ENCODE results near the gene SIT1.
A peak's percentile ranks its signal among the peaks of the same experiment; 100 is the strongest.

The SIT1 gene

DNA sequence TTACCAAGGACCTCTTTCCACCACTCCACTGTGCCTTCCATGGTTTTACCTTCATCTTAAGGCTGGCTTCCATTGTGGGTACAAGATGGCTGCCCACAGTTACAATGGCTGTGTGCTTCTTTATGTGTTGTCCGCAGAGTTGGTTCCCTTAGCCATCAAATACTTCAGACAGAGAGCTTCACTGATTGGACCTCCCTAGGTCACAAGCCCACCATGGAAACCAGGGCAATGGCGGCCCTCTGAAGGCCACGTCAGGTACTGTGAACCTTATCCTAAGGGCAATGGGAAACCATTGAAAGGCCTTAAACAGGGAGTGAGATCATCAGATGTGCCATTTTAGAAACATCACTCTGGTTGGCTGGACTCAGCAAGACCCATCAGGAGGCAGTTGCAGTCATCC is 17.2 kb upstream of the SIT1 start:
- no peaks in the 10 kb centered on the region for H3K27me3 ChIP-seq (replicated peaks; ENCODE audit: control insufficient read depth, insufficient read depth, low read length)
- no peak overlapping the region for H3K4me3 ChIP-seq (ENCODE audit: low read length)
- DNase-seq (ENCODE audit: low read depth) = no peak
- no peak overlapping the region for H3K9ac ChIP-seq (ENCODE audit: low read length)
- peaks cover 7% of the 10 kb centered on the region for H3K4me1 ChIP-seq (ENCODE audit: control insufficient read depth, insufficient read depth, low read length)
- no peaks in the 10 kb centered on the region for H3K36me3 ChIP-seq (ENCODE audit: control insufficient read depth, insufficient read depth, low read length, severe bottlenecking)
- H3K9me3 ChIP-seq (ENCODE audit: control insufficient read depth, low read length) = no peaks in the 10 kb centered on the region

DNA sequence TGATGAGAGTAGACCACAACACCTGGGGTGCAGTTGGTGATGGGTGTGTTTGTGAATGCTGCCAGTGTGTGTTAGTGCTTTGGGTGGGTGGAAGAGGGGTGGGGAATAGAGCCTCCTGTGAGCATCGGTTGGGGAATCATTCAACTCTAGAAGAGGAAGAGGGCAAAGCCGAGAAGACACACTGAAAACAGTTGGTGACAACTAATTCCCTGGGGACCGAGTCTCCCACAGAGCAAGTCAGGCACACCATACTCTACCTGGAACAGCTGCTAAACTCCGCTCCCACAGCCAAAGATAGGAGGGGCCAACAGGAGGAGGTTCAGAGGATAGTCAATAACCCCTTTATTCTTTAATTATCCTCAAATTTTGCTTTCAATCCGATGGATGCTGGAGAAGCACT is 15.8 kb upstream of the SIT1 start:
- H3K9ac ChIP-seq (ENCODE audit: low read length) = no peak overlapping the region
- H3K4me1 ChIP-seq (ENCODE audit: control insufficient read depth, insufficient read depth, low read length) = peaks cover 11% of the 10 kb centered on the region
- peaks cover 4% of the 10 kb centered on the region for H3K36me3 ChIP-seq (ENCODE audit: control insufficient read depth, insufficient read depth, low read length, severe bottlenecking)
- no peak for DNase-seq (ENCODE audit: low read depth)
- H3K27me3 ChIP-seq (replicated peaks; ENCODE audit: control insufficient read depth, insufficient read depth, low read length) = no peaks in the 10 kb centered on the region
- H3K9me3 ChIP-seq (ENCODE audit: control insufficient read depth, low read length) = no peaks in the 10 kb centered on the region
- H3K4me3 ChIP-seq (ENCODE audit: low read length) = no peak overlapping the region

DNA sequence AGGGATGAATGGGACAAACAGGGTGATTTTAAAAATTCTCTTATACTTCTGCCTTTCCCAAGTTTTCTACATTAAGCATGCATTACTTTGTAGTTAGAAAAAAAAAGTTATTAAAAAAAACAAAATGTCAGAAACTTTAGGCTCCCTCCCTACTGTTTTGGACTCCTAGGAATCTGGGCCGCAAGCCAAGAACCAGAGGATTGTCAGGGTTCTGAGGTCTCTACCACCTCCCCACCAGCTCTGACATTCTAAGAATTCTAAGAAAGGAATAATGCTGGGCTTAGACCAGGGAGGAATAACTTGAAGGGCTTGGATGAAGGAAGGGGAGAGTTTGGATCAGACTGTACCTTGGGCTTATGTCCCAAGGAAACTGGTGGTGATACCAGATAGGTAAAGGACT is 15.3 kb upstream of the SIT1 start:
- no peaks in the 10 kb centered on the region for H3K9me3 ChIP-seq (ENCODE audit: control insufficient read depth, low read length)
- H3K36me3 ChIP-seq (ENCODE audit: control insufficient read depth, insufficient read depth, low read length, severe bottlenecking) = peaks cover 9% of the 10 kb centered on the region
- no peak overlapping the region for H3K4me3 ChIP-seq (ENCODE audit: low read length)
- peaks cover 17% of the 10 kb centered on the region for H3K4me1 ChIP-seq (ENCODE audit: control insufficient read depth, insufficient read depth, low read length)
- no peaks in the 10 kb centered on the region for H3K27me3 ChIP-seq (replicated peaks; ENCODE audit: control insufficient read depth, insufficient read depth, low read length)
- no peak overlapping the region for H3K9ac ChIP-seq (ENCODE audit: low read length)
- DNase-seq (ENCODE audit: low read depth) = no peak

DNA sequence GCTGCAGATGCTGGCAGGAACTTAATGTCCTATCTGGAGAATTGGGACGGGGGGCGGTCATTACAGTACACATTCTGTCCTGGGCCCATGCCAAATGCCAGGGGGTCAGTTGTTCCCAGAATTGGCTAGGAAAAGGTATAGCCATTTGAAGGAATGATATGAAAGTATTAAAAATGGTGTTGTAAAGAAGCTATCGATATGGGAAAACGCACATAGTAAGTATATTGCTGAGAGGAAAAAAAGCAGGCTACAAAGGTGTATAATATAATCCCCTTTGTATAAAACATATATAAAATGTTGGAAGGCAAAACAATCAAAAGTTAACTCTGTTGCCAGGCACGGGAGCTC is 14.7 kb upstream of the SIT1 start:
- no peak for DNase-seq (ENCODE audit: low read depth)
- H3K9me3 ChIP-seq (ENCODE audit: control insufficient read depth, low read length) = no peaks in the 10 kb centered on the region
- peak overlapping the region; percentile 85 for H3K9ac ChIP-seq (ENCODE audit: low read length)
- H3K27me3 ChIP-seq (replicated peaks; ENCODE audit: control insufficient read depth, insufficient read depth, low read length) = no peaks in the 10 kb centered on the region
- peak overlapping the region; percentile 86 for H3K4me3 ChIP-seq (ENCODE audit: low read length)
- H3K4me1 ChIP-seq (ENCODE audit: control insufficient read depth, insufficient read depth, low read length) = peaks cover 23% of the 10 kb centered on the region
- H3K36me3 ChIP-seq (ENCODE audit: control insufficient read depth, insufficient read depth, low read length, severe bottlenecking) = peaks cover 15% of the 10 kb centered on the region

DNA sequence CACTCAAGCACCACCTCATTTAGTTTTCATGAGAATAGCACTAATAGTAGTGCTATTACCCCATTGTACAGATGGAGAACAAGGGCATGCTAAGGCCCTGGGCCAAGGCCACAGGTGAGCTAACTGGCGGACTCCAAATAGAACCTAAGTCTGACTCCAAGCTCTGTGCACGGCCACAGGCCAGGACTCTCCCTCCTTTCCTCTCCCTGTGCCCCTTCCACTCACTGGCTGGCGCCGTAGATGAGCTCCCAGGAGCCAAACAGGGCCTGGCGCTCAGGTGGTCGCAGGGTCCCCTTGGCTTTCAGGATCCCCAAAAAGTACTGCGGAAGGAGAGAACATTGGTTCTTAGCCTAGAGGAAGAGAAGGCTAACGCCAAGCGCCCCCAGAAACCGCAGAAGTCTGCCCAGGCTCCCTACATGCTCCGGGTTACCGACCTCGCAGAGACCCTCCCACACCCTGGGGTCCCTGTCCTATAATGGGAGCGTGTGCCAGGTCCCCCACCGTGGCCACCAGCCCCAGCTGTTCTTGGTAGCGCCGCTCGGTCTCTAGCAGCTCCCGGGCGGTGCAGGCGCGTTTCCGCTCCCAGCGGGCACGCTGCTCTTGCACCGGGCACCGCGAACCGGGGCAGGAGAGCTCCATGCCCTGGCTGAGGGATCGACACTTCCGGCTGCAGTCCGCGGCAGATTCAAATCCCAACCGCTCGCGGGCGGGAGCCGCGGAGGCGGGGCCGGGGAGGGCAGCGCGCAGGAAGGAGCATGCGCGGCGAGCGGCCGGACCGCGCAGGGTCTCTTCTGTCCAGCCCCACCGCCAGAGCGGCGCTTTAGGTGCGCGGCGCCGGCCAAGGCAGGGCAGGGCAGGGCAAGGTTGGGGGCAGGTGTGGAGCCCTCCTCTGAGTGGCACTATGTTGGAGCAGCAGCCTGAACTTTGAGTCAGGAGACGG is 14.1 kb upstream of the SIT1 start, which contains the start of gene ARHGEF39:
Gene ARHGEF39, minus strand, starts transcription at position 665 of the 940 bp plus-strand sequence. Its CDS starts 26 bp downstream, at position 639.
- Histone ChIP-seq H3K9ac (ENCODE audit: low read length) (peak within 1 kb of the TSS; percentile 85), H3K9me3 (ENCODE audit: control insufficient read depth, low read length) (no peaks in the 10 kb centered on the region), H3K4me1 (ENCODE audit: control insufficient read depth, insufficient read depth, low read length) (peaks cover 29% of the 10 kb centered on the region), H3K4me3 (ENCODE audit: low read length) (peak within 1 kb of the TSS; percentile 86), H3K27me3 (replicated peaks; ENCODE audit: control insufficient read depth, insufficient read depth, low read length) (no peaks in the 10 kb centered on the region), H3K36me3 (ENCODE audit: control insufficient read depth, insufficient read depth, low read length, severe bottlenecking) (peaks cover 20% of the 10 kb centered on the region)
- DNase-seq (ENCODE audit: low read depth) = peak; percentile 93

DNA sequence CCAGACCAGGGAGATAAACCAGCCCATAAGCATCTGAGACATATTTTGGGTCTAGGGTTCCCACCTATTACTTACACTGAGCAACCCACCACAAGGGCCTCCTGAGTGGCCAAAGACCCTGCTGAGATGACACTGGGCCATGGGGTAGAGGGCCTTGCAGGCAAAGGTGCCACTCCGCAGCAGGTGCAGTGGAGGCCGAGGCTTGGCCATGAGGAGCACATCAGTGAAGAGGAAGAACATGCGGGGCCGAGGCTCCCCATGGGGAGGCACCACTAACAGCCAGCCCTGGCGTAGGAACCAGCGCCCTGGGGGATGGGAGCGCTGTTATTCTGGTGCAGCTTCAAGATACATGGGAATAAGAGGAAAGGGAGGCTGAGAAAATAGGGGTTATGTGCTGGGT is 11.7 kb upstream of the SIT1 start:
- H3K9me3 ChIP-seq (ENCODE audit: control insufficient read depth, low read length) = no peaks in the 10 kb centered on the region
- no peak for DNase-seq (ENCODE audit: low read depth)
- no peak overlapping the region for H3K9ac ChIP-seq (ENCODE audit: low read length)
- H3K27me3 ChIP-seq (replicated peaks; ENCODE audit: control insufficient read depth, insufficient read depth, low read length) = no peaks in the 10 kb centered on the region
- H3K36me3 ChIP-seq (ENCODE audit: control insufficient read depth, insufficient read depth, low read length, severe bottlenecking) = peaks cover 20% of the 10 kb centered on the region
- peaks cover 35% of the 10 kb centered on the region for H3K4me1 ChIP-seq (ENCODE audit: control insufficient read depth, insufficient read depth, low read length)
- H3K4me3 ChIP-seq (ENCODE audit: low read length) = no peak overlapping the region

DNA sequence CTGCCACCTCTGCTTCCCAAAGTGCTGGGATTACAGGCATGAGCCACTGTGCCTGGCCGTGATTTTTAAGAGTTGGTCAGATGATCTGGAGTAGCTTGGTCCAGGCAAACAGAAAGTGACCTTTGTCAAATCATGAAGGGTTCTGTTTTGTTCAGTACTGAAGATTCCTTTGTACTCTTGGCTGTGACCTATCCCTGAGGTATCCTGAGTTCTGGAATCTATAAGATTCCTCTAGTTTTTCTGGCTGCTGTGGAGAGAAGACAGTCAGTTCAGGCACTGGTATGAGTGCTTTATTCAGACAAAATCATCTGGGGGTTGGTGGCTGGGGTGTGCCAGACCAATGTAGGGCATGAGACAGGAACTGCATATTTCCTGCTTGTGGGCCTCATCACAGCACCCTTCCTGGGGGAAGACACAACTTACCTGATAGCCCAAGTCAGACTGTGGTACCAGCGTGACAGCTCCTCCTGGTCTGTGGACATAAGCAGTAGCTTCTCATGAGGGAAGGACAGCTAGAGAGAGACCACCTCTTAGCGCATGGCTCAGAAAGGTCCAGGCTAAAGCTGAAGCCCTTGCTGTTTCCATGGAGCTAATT is 11.1 kb upstream of the SIT1 start:
- no peak overlapping the region for H3K4me3 ChIP-seq (ENCODE audit: low read length)
- peaks cover 40% of the 10 kb centered on the region for H3K4me1 ChIP-seq (ENCODE audit: control insufficient read depth, insufficient read depth, low read length)

DNA sequence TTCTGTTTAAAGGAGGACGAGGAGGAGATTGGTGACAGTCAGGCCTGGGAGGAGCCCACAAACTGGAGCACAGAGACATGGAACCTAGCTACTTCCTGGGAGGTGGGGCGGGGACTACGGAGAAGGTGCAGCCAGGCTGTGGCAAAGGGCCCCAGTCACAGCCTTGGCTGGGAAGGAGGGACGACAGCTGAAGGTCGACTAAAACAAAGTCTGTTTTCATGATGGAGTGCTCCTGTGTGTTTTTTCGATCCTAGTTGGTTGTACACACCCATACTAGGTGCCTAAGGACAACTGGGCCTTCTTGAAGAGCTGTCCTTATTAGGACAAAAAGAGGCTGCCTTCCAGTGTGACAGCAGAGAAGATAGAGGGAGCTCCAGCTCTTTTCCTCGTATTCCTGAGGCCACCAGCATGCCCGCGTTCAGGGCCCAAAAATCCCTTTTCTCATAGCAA is 10.3 kb upstream of the SIT1 start:
- no peak overlapping the region for H3K4me3 ChIP-seq (ENCODE audit: low read length)
- H3K4me1 ChIP-seq (ENCODE audit: control insufficient read depth, insufficient read depth, low read length) = peaks cover 40% of the 10 kb centered on the region
- H3K27me3 ChIP-seq (replicated peaks; ENCODE audit: control insufficient read depth, insufficient read depth, low read length) = no peaks in the 10 kb centered on the region
- H3K9ac ChIP-seq (ENCODE audit: low read length) = peak overlapping the region; percentile 99
- H3K9me3 ChIP-seq (ENCODE audit: control insufficient read depth, low read length) = no peaks in the 10 kb centered on the region
- peak; percentile 61 for DNase-seq (ENCODE audit: low read depth)
- peaks cover 20% of the 10 kb centered on the region for H3K36me3 ChIP-seq (ENCODE audit: control insufficient read depth, insufficient read depth, low read length, severe bottlenecking)

More for the DNA sequence above, 11.1 kb upstream of the SIT1 start:
- Histone ChIP-seq H3K9me3 (ENCODE audit: control insufficient read depth, low read length) (no peaks in the 10 kb centered on the region), H3K27me3 (replicated peaks; ENCODE audit: control insufficient read depth, insufficient read depth, low read length) (no peaks in the 10 kb centered on the region), H3K9ac (ENCODE audit: low read length) (peak overlapping the region; percentile 99), H3K36me3 (ENCODE audit: control insufficient read depth, insufficient read depth, low read length, severe bottlenecking) (peaks cover 20% of the 10 kb centered on the region)
- DNase-seq (ENCODE audit: low read depth) = no peak

DNA sequence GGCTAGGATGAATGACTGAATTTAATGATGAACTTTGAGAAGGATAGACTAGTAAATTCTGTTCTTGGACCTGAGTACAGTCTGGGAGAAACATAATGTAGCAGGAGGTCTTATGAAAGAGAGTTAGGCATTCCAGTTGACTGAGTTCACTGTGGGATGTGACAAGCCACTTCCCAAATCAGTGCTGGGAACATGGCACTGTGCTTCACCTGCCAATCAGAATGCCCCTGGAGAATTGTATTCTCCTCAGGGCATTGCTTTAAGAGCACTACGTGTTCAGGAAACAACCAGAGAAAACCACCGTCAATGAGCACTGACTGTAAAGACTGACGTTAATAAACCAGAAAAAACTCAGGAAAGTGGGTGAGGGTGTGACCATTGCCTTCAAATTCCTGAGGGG is 8.6 kb upstream of the SIT1 start:
- peak overlapping the region; percentile 99 for H3K9ac ChIP-seq (ENCODE audit: low read length)
- no peaks in the 10 kb centered on the region for H3K9me3 ChIP-seq (ENCODE audit: control insufficient read depth, low read length)
- peak overlapping the region; percentile 91 for H3K4me3 ChIP-seq (ENCODE audit: low read length)

DNA sequence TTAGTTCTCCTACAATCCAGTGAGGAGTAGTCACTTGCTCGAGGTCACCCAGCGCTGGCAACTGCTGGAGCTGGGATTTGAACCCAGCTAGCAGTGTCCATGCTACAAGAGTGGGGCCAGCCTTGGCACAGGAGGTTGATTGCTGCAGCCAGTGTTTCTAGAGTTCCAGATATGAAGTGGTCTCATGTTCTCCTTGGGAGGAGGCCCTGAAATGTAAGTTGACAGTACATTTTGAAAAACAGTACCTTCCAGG is 8.2 kb upstream of the SIT1 start:
- Histone ChIP-seq H3K4me3 (ENCODE audit: low read length) (peak overlapping the region; percentile 91), H3K9ac (ENCODE audit: low read length) (peak overlapping the region; percentile 99), H3K9me3 (ENCODE audit: control insufficient read depth, low read length) (no peaks in the 10 kb centered on the region), H3K36me3 (ENCODE audit: control insufficient read depth, insufficient read depth, low read length, severe bottlenecking) (peaks cover 20% of the 10 kb centered on the region), H3K4me1 (ENCODE audit: control insufficient read depth, insufficient read depth, low read length) (peaks cover 33% of the 10 kb centered on the region), H3K27me3 (replicated peaks; ENCODE audit: control insufficient read depth, insufficient read depth, low read length) (no peaks in the 10 kb centered on the region)
- DNase-seq (ENCODE audit: low read depth) = peak; percentile 54

More for the DNA sequence above, 8.6 kb upstream of the SIT1 start:
- peak; percentile 56 for DNase-seq (ENCODE audit: low read depth)
- peaks cover 20% of the 10 kb centered on the region for H3K36me3 ChIP-seq (ENCODE audit: control insufficient read depth, insufficient read depth, low read length, severe bottlenecking)
- peaks cover 33% of the 10 kb centered on the region for H3K4me1 ChIP-seq (ENCODE audit: control insufficient read depth, insufficient read depth, low read length)
- no peaks in the 10 kb centered on the region for H3K27me3 ChIP-seq (replicated peaks; ENCODE audit: control insufficient read depth, insufficient read depth, low read length)

DNA sequence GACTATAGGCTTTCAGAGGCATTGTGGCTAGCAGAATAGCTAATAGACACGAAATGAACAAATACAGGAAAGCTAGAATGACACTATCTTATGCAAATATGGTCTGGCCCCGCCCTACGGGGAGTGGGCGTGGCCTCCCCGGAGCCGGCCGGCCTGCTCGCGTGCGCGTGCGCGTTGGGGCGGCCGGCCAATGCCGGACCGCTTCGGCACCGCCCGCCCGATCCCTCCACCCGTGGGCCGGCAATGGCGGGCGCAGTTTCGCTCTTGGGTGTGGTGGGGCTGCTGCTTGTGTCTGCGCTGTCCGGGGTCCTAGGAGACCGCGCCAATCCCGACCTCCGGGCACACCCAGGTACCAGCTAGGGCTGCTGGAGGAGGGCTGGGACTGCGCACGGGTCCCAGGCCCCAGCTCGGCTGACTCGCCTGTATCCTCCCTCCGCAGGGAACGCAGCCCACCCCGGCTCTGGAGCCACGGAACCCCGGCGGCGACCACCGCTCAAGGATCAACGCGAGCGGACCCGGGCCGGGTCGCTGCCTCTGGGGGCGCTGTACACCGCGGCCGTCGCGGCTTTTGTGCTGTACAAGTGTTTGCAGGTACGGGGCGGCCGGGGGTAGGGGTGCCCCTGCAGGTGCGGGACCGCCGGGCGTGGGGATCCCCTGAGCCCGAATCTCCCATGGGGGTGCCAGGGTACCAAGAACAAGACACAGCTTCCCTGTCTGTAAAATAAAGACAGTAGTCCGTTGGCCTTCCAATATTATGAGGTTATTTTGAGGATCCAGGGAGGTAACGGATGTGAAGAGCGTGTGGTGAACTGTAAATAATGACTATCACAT is 7.6 kb upstream of the SIT1 start, which contains the start of gene CCDC107:
Gene CCDC107, plus strand, starts transcription at position 156 of the 831 bp plus-strand sequence. Its CDS starts 88 bp downstream, at position 244.
- no peaks in the 10 kb centered on the region for H3K9me3 ChIP-seq (ENCODE audit: control insufficient read depth, low read length)
- peak; percentile 95 for DNase-seq (ENCODE audit: low read depth)
- peaks cover 33% of the 10 kb centered on the region for H3K4me1 ChIP-seq (ENCODE audit: control insufficient read depth, insufficient read depth, low read length)
- peak within 1 kb of the TSS; percentile 99 for H3K9ac ChIP-seq (ENCODE audit: low read length)
- H3K36me3 ChIP-seq (ENCODE audit: control insufficient read depth, insufficient read depth, low read length, severe bottlenecking) = peaks cover 20% of the 10 kb centered on the region
- no peaks in the 10 kb centered on the region for H3K27me3 ChIP-seq (replicated peaks; ENCODE audit: control insufficient read depth, insufficient read depth, low read length)
- peak within 1 kb of the TSS; percentile 91 for H3K4me3 ChIP-seq (ENCODE audit: low read length)

Measured in adipocyte (in vitro differentiated cells).